ENCODE results near the gene MSRB1.

- TF ChIP-seq CTCF (IDR thresholded peaks at IDR 0.05; ENCODE audit: low read length) = no peak
- TF ChIP-seq EZH2 (IDR thresholded peaks at IDR 0.05; ENCODE audit: borderline replicate concordance, low read length) = no peak
Observed at GRCh38 chr16:1945559-1946391, 2.8 kb upstream of the MSRB1 start.

All from OCI-LY1 (cell line).